Uterus (tissue), 4 donors: ENCODE results near the gene TSPAN9. TPM values are rescaled to one million over a fixed set of nuclear protein-coding genes. Genes with fewer than 3 reads are reported as not detected.

ENCODE experiments used
- DNase-seq, 2 donors: peaks; one replicate each; pipeline ENCODE4 v3.0.0-alpha.2; 2019 to 2020
- H3K27ac ChIP-seq, 2 donors: fragments of 200-600 bp; sonication (generic); 1 replicate in 1 of 2; 2 replicates in 1 of 2; pipeline ENCODE4 v1.5.1; 2016 to 2018
- H3K27me3 ChIP-seq, 2 donors: fragments of 200-600 bp; sonication (generic); one replicate each; pipeline ENCODE4 v1.5.1; 2018 to 2019; ENCODE audit warnings: control low read depth in 1 of 2
- H3K36me3 ChIP-seq, 2 donors: fragments of 200-600 bp; sonication (generic); one replicate each; pipeline ENCODE4 v1.5.1; 2019; ENCODE audit warnings: control low read depth in 1 of 2
- H3K4me1 ChIP-seq, 2 donors: fragments of 200-600 bp; sonication (generic); one replicate each; pipeline ENCODE4 v1.5.1; 2018 to 2019; ENCODE audit warnings: control low read depth in 1 of 2
- H3K4me3 ChIP-seq, 2 donors: fragments of 200-600 bp; sonication (generic); 1 replicate in 1 of 2; 2 replicates in 1 of 2; pipeline ENCODE4 v1.5.1; 2018 to 2019; ENCODE audit warnings: mild to moderate bottlenecking in 1 of 2
- H3K9me3 ChIP-seq, 2 donors: fragments of 200-600 bp; sonication (generic); one replicate each; pipeline ENCODE4 v1.5.1; 2019; ENCODE audit warnings: control low read depth in 1 of 2
- CTCF ChIP-seq, 4 experiments: fragments of 200-600 bp in 2 of 4; fragments of 450-650 bp in 2 of 4; sonication (generic) in 2 of 4; IDR thresholded peaks; one replicate each; pipeline ENCODE4 v1.5.1; 2016 to 2019; ENCODE audit warnings: antibody characterized with exemption in 4 of 4, mild to moderate bottlenecking in 2 of 4, moderate library complexity in 1 of 4
- POLR2A ChIP-seq, 2 donors: fragments of 450-650 bp; IDR thresholded peaks; one replicate each; pipeline ENCODE4 v1.6.1; 2016; ENCODE audit warnings: antibody characterized with exemption in 2 of 2, mild to moderate bottlenecking in 1 of 2, moderate library complexity in 1 of 2
- intact Hi-C: fragments of 100-400 bp; cut with DNase I; formaldehyde crosslinking; loops from one replicate; pipeline ENCODE4 v1.15.1; 2023; ENCODE audit warnings: low total_unique reads
- total RNA-seq, 4 donors: library from RNA; depleted of rRNA in 3 of 4; stranded (reverse); fragments of >200 nt in 3 of 4; gene quantifications; one replicate each; pipeline versions ENCODE4 v1.1.0 to v1.2.4, GENCODE V29; 2014 to 2023
- donor health status: DM: yes; HTN: yes; CAD: no.

Gene TSPAN9
- total RNA-seq, 4 donors from 2014 or later = 47.9 to 106 (median 65.1) TPM

GRCh38 chr12:3272958-3273357 lies 195.8 kb downstream of the TSPAN9 start:
- no peak for DNase-seq
- intact Hi-C loops = loop anchor here (10.0 kb wide), 1 partner anchor 198 kb away; the partner anchor contains the start of gene TSPAN9

GRCh38 chr12:3273409-3273853 lies 196.3 kb downstream of the TSPAN9 start:
- no peaks in the 10 kb centered on the region for H3K4me1 ChIP-seq
- H3K9me3 ChIP-seq = no peaks in the 10 kb centered on the region
- no peak for DNase-seq
- no peak overlapping the region for H3K27ac ChIP-seq
- H3K4me3 ChIP-seq = no peak overlapping the region
- TF ChIP-seq CTCF (IDR thresholded peaks at IDR 0.05) = no peak
- TF ChIP-seq POLR2A (IDR thresholded peaks at IDR 0.05) = no peak
- H3K36me3 ChIP-seq = no peaks in the 10 kb centered on the region
- intact Hi-C loops = loop anchor here (10.0 kb wide), 1 partner anchor 199 kb away; the partner anchor contains the start of gene TSPAN9
- H3K27me3 ChIP-seq = no peaks in the 10 kb centered on the region

More at GRCh38 chr12:3272958-3273357, 195.8 kb downstream of the TSPAN9 start:
- no peaks in the 10 kb centered on the region for H3K27me3 ChIP-seq
- no peak overlapping the region for H3K27ac ChIP-seq
- TF ChIP-seq CTCF (IDR thresholded peaks at IDR 0.05) (no peak), POLR2A (IDR thresholded peaks at IDR 0.05) (no peak)
- H3K9me3 ChIP-seq = no peaks in the 10 kb centered on the region
- no peaks in the 10 kb centered on the region for H3K4me1 ChIP-seq
- H3K36me3 ChIP-seq = no peaks in the 10 kb centered on the region
- H3K4me3 ChIP-seq = no peak overlapping the region

- H3K27me3 ChIP-seq = no peaks in the 10 kb centered on the region
- no peaks in the 10 kb centered on the region for H3K4me1 ChIP-seq
- H3K36me3 ChIP-seq = no peaks in the 10 kb centered on the region
- H3K4me3 ChIP-seq = no peak overlapping the region
- DNase-seq = no peak
- TF ChIP-seq POLR2A (IDR thresholded peaks at IDR 0.05) (no peak), CTCF (IDR thresholded peaks at IDR 0.05) (no peak)
- H3K27ac ChIP-seq = no peak overlapping the region
- no peaks in the 10 kb centered on the region for H3K9me3 ChIP-seq
- intact Hi-C loops = loop anchor here (5.0 to 10.0 kb wide), 2 partner anchors 137 to 200 kb away; partner anchors contain the start of gene TSPAN9
These were observed 197.5 kb downstream of the TSPAN9 start for GRCh38 chr12:3274664-3275063.

GRCh38 chr12:3275171-3276041 lies 198.2 kb downstream of the TSPAN9 start:
- intact Hi-C loops = loop anchor here (5.0 to 10.0 kb wide), 2 partner anchors 138 to 201 kb away; partner anchors contain the start of gene TSPAN9
- TF ChIP-seq POLR2A (IDR thresholded peaks at IDR 0.05) = no peak
- peak; percentile 92 to 98 (median 94) for TF ChIP-seq CTCF (IDR thresholded peaks at IDR 0.05)
- H3K27ac ChIP-seq = no peak overlapping the region
- H3K27me3 ChIP-seq = no peaks in the 10 kb centered on the region
- H3K36me3 ChIP-seq = no peaks in the 10 kb centered on the region
- H3K4me1 ChIP-seq = no peaks in the 10 kb centered on the region
- H3K9me3 ChIP-seq = no peaks in the 10 kb centered on the region
- DNase-seq = peak; percentile 77 to 82
- no peak overlapping the region for H3K4me3 ChIP-seq

GRCh38 chr12:3276226-3276625 lies 199.0 kb downstream of the TSPAN9 start:
- Histone ChIP-seq H3K27ac (no peak overlapping the region), H3K4me3 (no peak overlapping the region), H3K36me3 (no peaks in the 10 kb centered on the region), H3K4me1 (no peaks in the 10 kb centered on the region), H3K9me3 (no peaks in the 10 kb centered on the region), H3K27me3 (no peaks in the 10 kb centered on the region)
- TF ChIP-seq CTCF (IDR thresholded peaks at IDR 0.05) = no peak
- TF ChIP-seq POLR2A (IDR thresholded peaks at IDR 0.05) = no peak
- intact Hi-C loops = loop anchor here (5.0 to 10.0 kb wide), 2 partner anchors 139 to 201 kb away; partner anchors contain the start of gene TSPAN9
- DNase-seq = no peak
